T-cell (primary cell): Measurements from ENCODE around the gene ARL6IP4. TPM values are rescaled to one million over a fixed set of nuclear protein-coding genes. Genes with fewer than 3 reads are reported as not detected.

ENCODE experiments used
- ATAC-seq, 4 experiments: fragments of 200-7000 bp in 3 of 4; fragments of 150-1000 bp in 1 of 4; cut with Tn5 transposase; replicated peaks in 1 of 4; 1 replicate in 3 of 4; 2 replicates in 1 of 4; pipeline ENCODE4 v1.10.0; 2021; ENCODE audit warnings: moderate library complexity in 3 of 4, mild to moderate bottlenecking in 2 of 4, moderate number of reproducible peaks in 1 of 4
- CTCF ChIA-PET, 2 donors: fragments of 300-600 bp; sonication (Branson Sonifier 250); formaldehyde crosslinking; loops; one replicate each; lab custom pipeline; 2022; ENCODE audit warnings: antibody characterized with exemption in 2 of 2; lab: Charles Lee
- POLR2A ChIA-PET, 2 donors: fragments of 300-600 bp; sonication (Branson Sonifier 250); formaldehyde crosslinking; loops; one replicate each; lab custom pipeline; 2022; ENCODE audit warnings: antibody characterized with exemption in 2 of 2; lab: Charles Lee
- DNase-seq, 35 experiments: peaks; one replicate each; pipeline versions ENCODE4 v3.0.0 to v3.0.0-alpha.2; 2013 to 2023
- H3K27ac ChIP-seq: one replicate; pipeline ENCODE4 v1.5.1; 2013; ENCODE audit warnings: low read length
- H3K27me3 ChIP-seq, 2 experiments: replicated peaks in 1 of 2; 1 replicate in 1 of 2; 2 replicates in 1 of 2; pipeline versions ENCODE4 v1.6.1 to v1.7.0; 2013; ENCODE audit warnings: low read length in 1 of 2, mixed read lengths in 1 of 2; ENCODE audit not compliant: control insufficient read depth in 2 of 2, insufficient read depth in 2 of 2; ENCODE audit errors: extremely low read depth in 1 of 2
- H3K36me3 ChIP-seq, 2 donors: 1 replicate in 1 of 2; 2 replicates in 1 of 2; pipeline versions ENCODE4 v1.6.1 to v1.7.0; 2013; ENCODE audit warnings: low read length in 1 of 2; ENCODE audit not compliant: control insufficient read depth in 2 of 2, insufficient read depth in 1 of 2; ENCODE audit errors: extremely low read depth in 1 of 2
- H3K4me1 ChIP-seq, 2 experiments: 1 replicate in 1 of 2; 2 replicates in 1 of 2; pipeline versions ENCODE4 v1.6.1 to v1.7.0; 2013; ENCODE audit warnings: low read length in 2 of 2, mixed read lengths in 1 of 2; ENCODE audit not compliant: insufficient read depth in 2 of 2, control insufficient read depth in 1 of 2; ENCODE audit errors: extremely low read depth in 1 of 2
- H3K4me3 ChIP-seq, 2 donors: 1 replicate in 1 of 2; 2 replicates in 1 of 2; pipeline versions ENCODE4 v1.5.1 to v1.7.0; 2013; ENCODE audit warnings: mild to moderate bottlenecking in 2 of 2, low read length in 1 of 2, moderate library complexity in 1 of 2; ENCODE audit not compliant: control insufficient read depth in 1 of 2; ENCODE audit errors: extremely low read depth in 1 of 2
- H3K9me3 ChIP-seq: 2 replicates; pipeline ENCODE4 v1.7.0; 2013
- H3K27ac Mint-ChIP-seq, 2 donors: one replicate each; pipeline ENCODE4 v1.8.0; 2020 to 2021; ENCODE audit warnings: mild to moderate bottlenecking in 2 of 2, mixed read lengths in 2 of 2
- H3K27me3 Mint-ChIP-seq, 2 donors: one replicate each; pipeline ENCODE4 v1.8.0; 2021 to 2022; ENCODE audit warnings: mixed read lengths in 2 of 2
- H3K36me3 Mint-ChIP-seq: one replicate; pipeline ENCODE4 v1.8.0; 2021; ENCODE audit warnings: mixed read lengths
- H3K4me1 Mint-ChIP-seq, 3 donors: one replicate each; pipeline ENCODE4 v1.8.0; 2020 to 2022; ENCODE audit warnings: mixed read lengths in 3 of 3, mild to moderate bottlenecking in 1 of 3
- H3K4me3 Mint-ChIP-seq, 3 donors: one replicate each; pipeline ENCODE4 v1.8.0; 2020 to 2022; ENCODE audit warnings: mild to moderate bottlenecking in 3 of 3, mixed read lengths in 3 of 3, moderate library complexity in 3 of 3
- H3K9me3 Mint-ChIP-seq, 3 donors: one replicate each; pipeline ENCODE4 v1.8.0; 2020 to 2022; ENCODE audit warnings: mixed read lengths in 3 of 3
- WGBS: methylation state at CpG from one replicate; pipeline ENCODE4 v1.1.5; 2013; ENCODE audit warnings: missing lambda C conversion rate; ENCODE audit not compliant: insufficient coverage; 5-methylcytosine and 5-hydroxymethylcytosine counted together
- total RNA-seq, 35 experiments: library from RNA in 6 of 35; stranded (reverse) in 6 of 35; fragments of 120-200 nt in 1 of 35; gene quantifications; one replicate each; pipeline versions ENCODE4 v1.2.1 to v1.2.4 and lab custom pipeline; 2013 to 2026

Gene ARL6IP4
- total RNA-seq, 5 donors from 2014 or later (not counting 1 experiment from before 2014, with no cell fraction given) = 134 to 231 (median 204) TPM

DNA sequence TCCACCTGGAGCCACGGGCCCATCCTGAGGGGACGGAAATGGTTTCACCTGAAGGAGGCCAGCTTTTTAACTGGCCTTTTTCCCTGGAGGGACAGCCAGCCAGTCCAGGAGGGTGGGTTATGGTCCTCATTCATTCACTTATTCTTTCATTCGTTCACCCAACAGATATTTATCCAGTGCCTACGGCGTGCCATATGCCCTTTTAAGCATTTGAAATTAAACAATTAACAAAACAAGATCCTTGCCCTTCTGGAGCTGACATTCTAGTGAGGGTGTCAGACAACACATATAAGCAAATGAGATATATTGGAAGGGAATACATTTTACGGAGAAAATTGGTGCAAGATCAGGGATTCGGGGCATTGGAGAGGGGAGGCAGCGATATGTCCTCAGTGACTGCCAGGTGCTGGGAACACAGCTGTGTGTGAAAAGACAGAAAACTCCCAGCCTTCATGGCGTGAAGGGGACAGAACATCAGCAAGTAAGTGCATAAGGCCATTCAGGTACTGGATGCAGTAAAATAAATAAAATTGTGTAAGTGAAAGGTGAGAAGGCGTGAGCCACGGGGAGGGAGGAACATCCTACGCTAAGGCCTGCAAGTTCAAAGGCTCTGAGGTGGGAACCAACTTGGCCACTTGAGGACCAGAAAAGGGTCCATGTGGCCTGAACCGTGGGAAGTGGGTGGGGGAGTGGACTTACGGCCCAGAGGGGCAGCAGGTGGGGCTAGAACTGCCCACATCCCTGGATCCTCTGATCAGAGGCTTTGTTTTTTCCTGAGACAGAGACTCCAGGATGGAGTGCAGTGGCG lies 13.5 kb upstream of the ARL6IP4 start:
- ChIA-PET CTCF (interaction anchor here (0.7 to 1.1 kb wide), 4 partner anchors 7 to 106 kb away, joined by 3 to 5 read pairs (median 4); no protein-coding TSS in a partner anchor), POLR2A (interaction anchor here (0.5 to 0.6 kb wide), 3 partner anchors 77 to 477 kb away, joined by 3 to 4 read pairs (median 3); no protein-coding TSS in a partner anchor)
- WGBS = 79% methylated on average over 10 of the region's 15 CpGs
- peak overlapping the region in 1 of 2 donors; percentile 18 for H3K4me3 ChIP-seq
- peak overlapping the region; percentile 44 for H3K27ac ChIP-seq
- H3K27me3 ChIP-seq = no peaks in the 10 kb centered on the region
- H3K9me3 Mint-ChIP-seq = no peaks in the 10 kb centered on the region
- H3K4me1 ChIP-seq = peaks cover 0 to 21% of the 10 kb centered on the region in 2 experiments
- no peak for DNase-seq
- no peaks in the 10 kb centered on the region for H3K9me3 ChIP-seq
- no peaks in the 10 kb centered on the region for H3K36me3 Mint-ChIP-seq
- no peak for ATAC-seq
- no peaks in the 10 kb centered on the region for H3K36me3 ChIP-seq
- peaks cover 4 to 12% (median 10%) of the 10 kb centered on the region in 3 donors for H3K4me1 Mint-ChIP-seq
- peak overlapping the region; percentile 78 to 86 for H3K27ac Mint-ChIP-seq
- H3K4me3 Mint-ChIP-seq = peak overlapping the region; percentile 0 to 71 (median 51)
- no peaks in the 10 kb centered on the region for H3K27me3 Mint-ChIP-seq

GRCh38 chr12:122968104-122968503 lies 12.4 kb upstream of the ARL6IP4 start:
- no peaks in the 10 kb centered on the region for H3K9me3 ChIP-seq
- no peak overlapping the region for H3K27ac ChIP-seq
- DNase-seq (no peak), ATAC-seq (no peak)
- H3K4me1 Mint-ChIP-seq = peaks cover 4 to 13% (median 12%) of the 10 kb centered on the region in 3 donors
- no peak overlapping the region for H3K4me3 ChIP-seq
- no peaks in the 10 kb centered on the region for H3K27me3 Mint-ChIP-seq
- H3K27ac Mint-ChIP-seq = peak overlapping the region; percentile 21 to 75
- WGBS = 100% methylated on average over 1 of the region's 2 CpGs
- H3K4me1 ChIP-seq = peaks cover 0 to 21% of the 10 kb centered on the region in 2 experiments
- no peaks in the 10 kb centered on the region for H3K36me3 Mint-ChIP-seq
- H3K4me3 Mint-ChIP-seq = no peak overlapping the region
- POLR2A ChIA-PET = interaction anchor here in 1 of 2 donors (0.6 kb wide), 1 partner anchor 1294 kb away, joined by 10 read pairs; no protein-coding TSS in a partner anchor
- H3K27me3 ChIP-seq = no peaks in the 10 kb centered on the region
- CTCF ChIA-PET = no interaction called here
- no peaks in the 10 kb centered on the region for H3K9me3 Mint-ChIP-seq
- H3K36me3 ChIP-seq = no peaks in the 10 kb centered on the region

GRCh38 chr12:122969676-122970075 lies 10.8 kb upstream of the ARL6IP4 start:
- no peak for DNase-seq
- Histone ChIP-seq H3K27ac (no peak overlapping the region), H3K27me3 (no peaks in the 10 kb centered on the region), H3K9me3 (no peaks in the 10 kb centered on the region), H3K4me1 (peaks cover 2 to 28% of the 10 kb centered on the region in 2 experiments), H3K36me3 (no peaks in the 10 kb centered on the region), H3K4me3 (no peak overlapping the region)
- ChIA-PET CTCF (interaction anchor here in 1 of 2 donors (1.2 kb wide), 1 partner anchor 109 kb away, joined by 6 read pairs; no protein-coding TSS in a partner anchor), POLR2A (interaction anchor here in 1 of 2 donors (0.6 kb wide), 1 partner anchor 241 kb away, joined by 3 read pairs; no protein-coding TSS in a partner anchor)
- WGBS = 50% methylated on average over 1 of the region's 4 CpGs
- no peak overlapping the region for H3K4me3 Mint-ChIP-seq
- H3K27ac Mint-ChIP-seq = no peak overlapping the region
- no peaks in the 10 kb centered on the region for H3K9me3 Mint-ChIP-seq
- no peak for ATAC-seq
- no peaks in the 10 kb centered on the region for H3K36me3 Mint-ChIP-seq
- peaks cover 9 to 17% (median 15%) of the 10 kb centered on the region in 3 donors for H3K4me1 Mint-ChIP-seq
- no peaks in the 10 kb centered on the region for H3K27me3 Mint-ChIP-seq

- 1% methylated on average over 24 of the region's 32 CpGs for WGBS
- no peaks in the 10 kb centered on the region for H3K9me3 ChIP-seq
- H3K4me1 ChIP-seq = peaks cover 10 to 48% of the 10 kb centered on the region in 2 experiments
- ChIA-PET POLR2A (interaction anchor here (0.5 to 1.0 kb wide), 5 partner anchors 86 to 1677 kb away, joined by 3 to 12 read pairs (median 7); no protein-coding TSS in a partner anchor), CTCF (interaction anchor here in 1 of 2 donors (1.0 kb wide), 1 partner anchor 8 kb away, joined by 4 read pairs; the partner anchor contains the start of gene ABCB9)
- Mint-ChIP-seq H3K27me3 (no peaks in the 10 kb centered on the region), H3K4me3 (peak overlapping the region; percentile 97), H3K36me3 (no peaks in the 10 kb centered on the region), H3K4me1 (peaks cover 20 to 40% (median 31%) of the 10 kb centered on the region in 3 donors), H3K9me3 (no peaks in the 10 kb centered on the region), H3K27ac (peak overlapping the region; percentile 99 to 100)
- DNase-seq (peak; percentile 96 to 100 (median 98)), ATAC-seq (peak; percentile 85 to 87 (median 86))
- H3K36me3 ChIP-seq = peaks cover 5 to 12% of the 10 kb centered on the region in 2 donors
- H3K27ac ChIP-seq = peak overlapping the region; percentile 99
- no peaks in the 10 kb centered on the region for H3K27me3 ChIP-seq
- H3K4me3 ChIP-seq = peak overlapping the region; percentile 92 to 94
These were observed 6.1 kb upstream of the ARL6IP4 start for GRCh38 chr12:122974274-122974891.

DNA sequence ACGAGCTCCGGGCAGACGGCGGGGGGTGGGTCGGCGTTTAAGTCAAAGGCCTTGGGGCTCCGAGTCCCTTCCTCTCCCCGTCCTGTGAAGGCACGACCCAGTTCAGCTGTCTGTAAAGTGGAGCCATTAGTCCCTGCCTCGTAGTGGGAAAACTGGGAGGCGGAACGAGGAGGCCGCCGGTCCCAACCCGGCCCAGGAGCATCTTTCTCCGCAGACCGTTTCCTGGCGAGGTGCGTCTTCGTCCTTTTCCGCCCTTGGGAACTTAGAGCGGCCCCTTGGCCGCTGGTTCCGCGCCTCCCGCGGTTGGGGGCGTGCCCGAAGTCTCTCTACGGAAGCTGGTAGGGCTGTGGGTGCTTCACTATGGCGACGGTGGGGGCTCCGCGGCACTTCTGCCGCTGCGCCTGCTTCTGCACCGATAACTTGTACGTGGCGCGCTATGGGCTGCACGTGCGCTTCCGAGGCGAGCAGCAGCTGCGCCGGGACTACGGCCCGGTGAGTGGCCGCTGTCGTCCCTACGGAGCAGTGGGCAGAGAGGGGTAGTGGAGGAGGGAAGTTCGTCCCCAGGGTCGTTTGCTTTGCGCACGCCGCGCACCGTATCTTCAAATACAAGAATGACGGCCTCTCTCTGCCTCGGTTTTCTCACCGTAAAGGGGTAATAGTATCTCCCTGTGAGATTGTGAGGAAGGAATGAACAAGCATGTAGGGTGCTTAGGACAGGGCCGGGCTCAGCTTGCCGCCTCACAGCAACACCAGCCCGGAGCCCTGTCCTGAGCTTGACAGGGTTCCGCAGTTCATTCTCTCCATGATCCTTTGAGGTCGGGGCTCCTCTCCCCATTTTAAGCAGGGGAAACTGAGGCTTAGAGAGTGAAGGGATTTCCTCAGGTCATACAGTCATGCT lies 5.3 kb upstream of the ARL6IP4 start, which contains the start of gene OGFOD2:
OGFOD2 (plus strand) TSS at position 353 of the 898 bp plus-strand sequence; CDS start at position 361, 8 bp downstream.
- Histone ChIP-seq H3K9me3 (no peaks in the 10 kb centered on the region), H3K27me3 (no peaks in the 10 kb centered on the region), H3K36me3 (peaks cover 5 to 12% of the 10 kb centered on the region in 2 donors), H3K4me3 (peak within 1 kb of the TSS; percentile 92 to 94), H3K27ac (peak within 1 kb of the TSS; percentile 99), H3K4me1 (peaks cover 15 to 55% of the 10 kb centered on the region in 2 experiments)
- H3K4me3 Mint-ChIP-seq = peak within 1 kb of the TSS; percentile 97
- no peaks in the 10 kb centered on the region for H3K9me3 Mint-ChIP-seq
- WGBS = under 1% methylated on average over 54 of the region's 66 CpGs
- H3K27ac Mint-ChIP-seq = peak within 1 kb of the TSS; percentile 99 to 100
- POLR2A ChIA-PET = interaction anchor here (0.5 to 1.0 kb wide), 8 partner anchors 9 to 1678 kb away, joined by 3 to 12 read pairs (median 5); partner anchors contain the start of gene TMED2 (in 1 of the 2)
- no peaks in the 10 kb centered on the region for H3K36me3 Mint-ChIP-seq
- no peaks in the 10 kb centered on the region for H3K27me3 Mint-ChIP-seq
- peaks cover 26 to 48% (median 37%) of the 10 kb centered on the region in 3 donors for H3K4me1 Mint-ChIP-seq
- peak; percentile 87 to 96 (median 93) for DNase-seq
- ATAC-seq = peak; percentile 83 to 88 (median 85)
- CTCF ChIA-PET = interaction anchor here in 1 of 2 donors (0.8 to 1.2 kb wide), 4 partner anchors 9 to 96 kb away, joined by 3 to 5 read pairs (median 4); partner anchors contain the start of gene ABCB9
